ENCODE results near the gene ZNF746. TPM values are rescaled to one million over a fixed set of nuclear protein-coding genes. Genes with fewer than 3 reads are reported as not detected.
"Not testable (repeated sequence)": the region's sequence is repeated elsewhere in the genome, so short reads cannot be mapped to it uniquely, and the experiment has no call there.

The ZNF746 gene
- polyA plus RNA-seq, 2 of the 4 experiments (the other 2 are of a cell fraction), result 6.8 to 10.7 TPM

DNA sequence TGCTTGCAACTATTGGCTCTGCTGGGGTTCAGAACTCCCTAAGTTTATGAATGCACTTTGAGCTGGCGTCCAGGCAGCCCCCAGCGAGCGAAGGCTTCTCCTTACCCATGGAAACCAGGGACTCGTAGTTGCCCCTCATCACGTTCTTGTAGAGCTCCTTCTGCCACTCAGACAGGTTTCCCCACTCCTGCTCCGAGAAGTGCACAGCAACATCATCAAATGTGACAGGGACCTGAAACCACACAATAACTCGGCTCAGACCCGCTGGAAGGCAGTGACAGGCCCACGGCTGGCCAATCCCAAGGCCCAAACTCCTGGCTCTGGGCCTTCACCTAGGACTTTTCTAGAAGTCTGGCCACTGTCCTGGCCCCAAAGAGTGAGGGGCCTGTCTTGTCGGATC, 43.6 kb downstream of the ZNF746 start:
- H3K4me2 ChIP-seq, result no peak overlapping the region

GRCh38 chr7:149450821-149451220, 46.8 kb downstream of the ZNF746 start:
- FAIRE-seq, result no peak
- Histone ChIP-seq H3K27ac (no peak overlapping the region), H3K4me3 (no peak overlapping the region), H3K4me2 (no peak overlapping the region), H3K9me3 (no peaks in the 10 kb centered on the region), H3K4me1 (no peaks in the 10 kb centered on the region)
- ChIA-PET POLR2A (no interaction called here), CTCF (interaction anchor here (0.8 to 1.2 kb wide), 3 partner anchors 9 to 219 kb away, joined by 3 to 4 read pairs (median 3); no protein-coding TSS in a partner anchor)
- 97% methylated on average over 10 of the region's 10 CpGs for WGBS (ENCODE audit: missing lambda C conversion rate)
- no peak for DNase-seq (ENCODE audit: low read depth in 1 of 2, low spot score in 1 of 2)
- no peak for ATAC-seq
- no peak for TF ChIP-seq KDM1A (IDR thresholded peaks at IDR 0.05; ENCODE audit: low read depth)
- TF ChIP-seq KDM5A (IDR thresholded peaks at IDR 0.05), result no peak
- TF ChIP-seq RFX5 (IDR thresholded peaks at IDR 0.05), result no peak
- no peak for TF ChIP-seq HOXB5 (CRISPR knock-in tag; IDR thresholded peaks at IDR 0.05)
- no peak for TF ChIP-seq HES2 (IDR thresholded peaks at IDR 0.05)
- TF ChIP-seq RNF2 (IDR thresholded peaks at IDR 0.05; ENCODE audit: borderline replicate concordance, low read depth), result no peak
- no peak for TF ChIP-seq JUNB (IDR thresholded peaks at IDR 0.05)

More for the DNA sequence above, 43.6 kb downstream of the ZNF746 start:
- ChIA-PET POLR2A (no interaction called here), CTCF (interaction anchor here (1.1 kb wide), 1 partner anchor 31 kb away, joined by 4 read pairs; no protein-coding TSS in a partner anchor)
- H3K4me3 ChIP-seq, result no peak overlapping the region
- TF ChIP-seq ZFP36 (IDR thresholded peaks at IDR 0.05; ENCODE audit: borderline replicate concordance, partially characterized antibody) (no peak), ZC3H11A (IDR thresholded peaks at IDR 0.05) (no peak), HDAC2 (IDR thresholded peaks at IDR 0.05) (no peak), FOXS1 (CRISPR knock-in tag; IDR thresholded peaks at IDR 0.05) (no peak), USF2 (IDR thresholded peaks at IDR 0.05) (no peak), MAFK (IDR thresholded peaks at IDR 0.05; ENCODE audit: partially characterized antibody) (no peak)
- TF ChIP-seq, protein P1, sequence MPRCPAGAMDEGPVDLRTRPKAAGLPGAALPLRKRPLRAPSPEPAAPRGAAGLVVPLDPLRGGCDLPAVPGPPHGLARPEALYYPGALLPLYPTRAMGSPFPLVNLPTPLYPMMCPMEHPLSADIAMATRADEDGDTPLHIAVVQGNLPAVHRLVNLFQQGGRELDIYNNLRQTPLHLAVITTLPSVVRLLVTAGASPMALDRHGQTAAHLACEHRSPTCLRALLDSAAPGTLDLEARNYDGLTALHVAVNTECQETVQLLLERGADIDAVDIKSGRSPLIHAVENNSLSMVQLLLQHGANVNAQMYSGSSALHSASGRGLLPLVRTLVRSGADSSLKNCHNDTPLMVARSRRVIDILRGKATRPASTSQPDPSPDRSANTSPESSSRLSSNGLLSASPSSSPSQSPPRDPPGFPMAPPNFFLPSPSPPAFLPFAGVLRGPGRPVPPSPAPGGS (IDR thresholded peaks at IDR 0.05), result no peak
- peaks cover 8% of the 10 kb centered on the region; the same call in 2 of the 3 replicates for H3K4me1 ChIP-seq
- no peak for FAIRE-seq
- no peak for DNase-seq (ENCODE audit: low read depth in 1 of 2, low spot score in 1 of 2)
- no peaks in the 10 kb centered on the region for H3K9me3 ChIP-seq
- 97% methylated on average over 7 of the region's 10 CpGs for WGBS (ENCODE audit: missing lambda C conversion rate)
- no peak for ATAC-seq
- H3K27ac ChIP-seq, result no peak overlapping the region

DNA sequence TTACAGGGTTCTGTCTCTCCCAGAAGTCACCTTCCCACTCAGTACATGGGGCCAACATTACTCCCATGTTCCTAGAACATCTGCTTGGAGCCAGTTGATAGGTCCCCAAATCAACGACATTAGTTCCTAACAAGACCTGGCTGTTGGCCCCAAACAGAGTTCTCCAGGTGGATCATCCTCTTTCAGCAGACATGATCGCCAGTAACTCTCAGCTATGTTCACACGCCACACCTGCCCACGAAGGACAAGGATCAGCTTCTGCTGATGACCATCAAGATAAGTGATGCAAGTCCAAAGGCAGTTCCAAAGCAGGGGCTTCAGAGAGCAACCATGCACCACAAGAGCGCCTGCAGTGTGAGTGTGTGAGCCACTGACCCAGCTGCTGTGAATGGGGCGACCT, 47.7 kb downstream of the ZNF746 start:
- ChIA-PET POLR2A (no interaction called here), CTCF (interaction anchor here (1.2 kb wide), 1 partner anchor 23 kb away, joined by 3 read pairs; no protein-coding TSS in a partner anchor)
- Histone ChIP-seq H3K4me1 (no peaks in the 10 kb centered on the region), H3K4me3 (no peak overlapping the region), H3K4me2 (no peak overlapping the region), H3K9me3 (no peaks in the 10 kb centered on the region), H3K27ac (no peak overlapping the region)
- WGBS (ENCODE audit: missing lambda C conversion rate), result 91% methylated on average over 6 of the region's 6 CpGs
- TF ChIP-seq FOXS1 (CRISPR knock-in tag; IDR thresholded peaks at IDR 0.05), result no peak
- TF ChIP-seq TP53 (CRISPR knock-in tag; IDR thresholded peaks at IDR 0.05), result no peak
- no peak for FAIRE-seq
- ATAC-seq, result no peak
- no peak for DNase-seq (ENCODE audit: low read depth in 1 of 2, low spot score in 1 of 2)

GRCh38 chr7:149448961-149449360, 48.6 kb downstream of the ZNF746 start:
- no peak for FAIRE-seq

DNA sequence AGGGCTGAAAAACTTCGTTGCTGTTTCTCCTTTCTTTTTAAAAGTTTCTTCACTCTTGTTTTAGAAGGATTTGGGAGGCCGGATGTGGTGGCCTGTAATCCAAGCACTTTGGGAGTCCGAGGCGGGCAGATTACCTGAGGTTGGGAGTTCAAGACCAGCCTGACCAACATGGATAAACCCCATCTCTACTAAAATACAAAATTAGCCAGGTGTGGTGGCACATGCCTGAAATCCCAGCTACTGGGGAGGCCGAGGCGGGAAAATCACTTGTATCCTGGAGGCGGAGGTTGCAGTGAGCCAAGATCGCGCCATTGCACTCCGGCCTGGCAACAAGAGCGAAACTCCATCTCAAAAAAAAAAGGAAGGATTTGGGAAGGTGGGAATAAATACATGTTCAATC, 51.6 kb downstream of the ZNF746 start:
- H3K4me3 ChIP-seq; POLR2A ChIA-PET; H3K4me2 ChIP-seq; ATAC-seq; FAIRE-seq; H3K9me3 ChIP-seq; DNase-seq (ENCODE audit: low read depth in 1 of 2, low spot score in 1 of 2); H3K4me1 ChIP-seq; H3K27ac ChIP-seq: not testable (repeated sequence)
- WGBS (ENCODE audit: missing lambda C conversion rate), result 97% methylated on average over 11 of the region's 11 CpGs
- CTCF ChIA-PET, result interaction anchor here (2.6 to 3.6 kb wide), 2 partner anchors 13 to 14 kb away, joined by 7 to 11 read pairs; partner anchors contain the start of gene ZNF777

More at GRCh38 chr7:149448961-149449360, 48.6 kb downstream of the ZNF746 start:
- ChIA-PET CTCF (no interaction called here), POLR2A (no interaction called here)
- no peaks in the 10 kb centered on the region for H3K9me3 ChIP-seq
- H3K4me1 ChIP-seq, result no peaks in the 10 kb centered on the region
- ATAC-seq (no peak), DNase-seq (ENCODE audit: low read depth in 1 of 2, low spot score in 1 of 2) (no peak)
- TF ChIP-seq, protein P2, sequence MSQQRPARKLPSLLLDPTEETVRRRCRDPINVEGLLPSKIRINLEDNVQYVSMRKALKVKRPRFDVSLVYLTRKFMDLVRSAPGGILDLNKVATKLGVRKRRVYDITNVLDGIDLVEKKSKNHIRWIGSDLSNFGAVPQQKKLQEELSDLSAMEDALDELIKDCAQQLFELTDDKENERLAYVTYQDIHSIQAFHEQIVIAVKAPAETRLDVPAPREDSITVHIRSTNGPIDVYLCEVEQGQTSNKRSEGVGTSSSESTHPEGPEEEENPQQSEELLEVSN (IDR thresholded peaks at IDR 0.05; ENCODE audit: borderline replicate concordance, low read depth), result no peak
- TF ChIP-seq HEYL (CRISPR knock-in tag; IDR thresholded peaks at IDR 0.05) (no peak), NPAS2 (CRISPR knock-in tag; IDR thresholded peaks at IDR 0.05; ENCODE audit: borderline replicate concordance) (no peak), TP53 (CRISPR knock-in tag; IDR thresholded peaks at IDR 0.05) (no peak)
- no peak overlapping the region for H3K4me2 ChIP-seq
- no peak overlapping the region for H3K4me3 ChIP-seq
- no peak overlapping the region for H3K27ac ChIP-seq
- WGBS (ENCODE audit: missing lambda C conversion rate), result 81% methylated on average over 8 of the region's 8 CpGs

Data from A549 (cell line).